Omental fat pad (tissue), 4 donors: ENCODE measurements around the gene DEDD2. TPM values are rescaled to one million over a fixed set of nuclear protein-coding genes. Genes with fewer than 3 reads are reported as not detected.

Experiments
- ATAC-seq: fragments of 150-250 bp; one replicate; pipeline ENCODE4 v1.9.1; 2016; ENCODE audit warnings: mild to moderate bottlenecking, moderate library complexity; ENCODE audit not compliant: low FRiP score
- DNase-seq: peaks from one replicate; pipeline ENCODE4 v3.0.0-alpha.2; 2019; ENCODE audit warnings: low spot score
- total RNA-seq, 4 donors: library from RNA; depleted of rRNA; stranded (reverse); fragments of >200 nt; gene quantifications; one replicate each; pipeline ENCODE4 v1.1.0, GENCODE V29; 2016
- TF ChIP-seq, protein P1 (sequence below), 3 donors: fragments of 450-650 bp; IDR thresholded peaks; one replicate each; pipeline ENCODE4 v1.5.1; 2016 to 2017; ENCODE audit warnings: antibody characterized with exemption in 3 of 3, mild to moderate bottlenecking in 3 of 3, moderate library complexity in 2 of 3

DEDD2 gene
- total RNA-seq, 4 donors from 2014 or later = 22.0 to 59.3 (median 29.9) TPM

DNA sequence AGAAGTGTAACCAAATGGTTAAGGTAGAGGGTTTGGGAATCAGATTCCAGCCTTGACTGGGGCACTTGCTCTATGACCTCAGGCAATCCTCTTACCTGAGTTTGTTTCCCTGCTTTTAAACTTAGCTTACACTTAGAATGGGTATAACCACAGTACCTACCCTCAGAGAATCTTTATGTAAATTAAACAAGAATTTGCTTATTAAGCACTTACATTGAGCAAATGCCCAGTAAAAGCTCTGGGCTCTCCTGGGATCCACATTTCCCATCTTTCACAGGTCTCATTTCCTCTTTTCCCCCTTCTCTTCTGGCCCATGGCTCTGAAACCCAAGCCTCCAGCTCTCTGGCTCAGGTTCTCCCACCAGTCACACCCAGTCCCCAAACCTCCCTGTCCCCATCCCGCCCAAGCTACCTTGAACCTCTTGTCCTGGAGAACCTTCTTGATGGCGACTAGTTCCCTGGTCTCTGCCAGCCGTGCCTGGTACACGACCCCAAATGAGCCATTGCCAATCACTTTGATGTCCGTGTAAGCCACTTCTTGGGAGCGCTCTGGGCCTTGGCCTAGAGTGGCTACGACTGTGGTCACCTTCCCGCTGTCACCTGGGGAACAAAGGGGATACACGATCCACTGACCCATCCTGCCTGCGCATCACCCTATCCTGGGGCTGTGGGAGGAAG is 22.2 kb upstream of the DEDD2 start:
- no peak for DNase-seq
- TF ChIP-seq, protein P1, sequence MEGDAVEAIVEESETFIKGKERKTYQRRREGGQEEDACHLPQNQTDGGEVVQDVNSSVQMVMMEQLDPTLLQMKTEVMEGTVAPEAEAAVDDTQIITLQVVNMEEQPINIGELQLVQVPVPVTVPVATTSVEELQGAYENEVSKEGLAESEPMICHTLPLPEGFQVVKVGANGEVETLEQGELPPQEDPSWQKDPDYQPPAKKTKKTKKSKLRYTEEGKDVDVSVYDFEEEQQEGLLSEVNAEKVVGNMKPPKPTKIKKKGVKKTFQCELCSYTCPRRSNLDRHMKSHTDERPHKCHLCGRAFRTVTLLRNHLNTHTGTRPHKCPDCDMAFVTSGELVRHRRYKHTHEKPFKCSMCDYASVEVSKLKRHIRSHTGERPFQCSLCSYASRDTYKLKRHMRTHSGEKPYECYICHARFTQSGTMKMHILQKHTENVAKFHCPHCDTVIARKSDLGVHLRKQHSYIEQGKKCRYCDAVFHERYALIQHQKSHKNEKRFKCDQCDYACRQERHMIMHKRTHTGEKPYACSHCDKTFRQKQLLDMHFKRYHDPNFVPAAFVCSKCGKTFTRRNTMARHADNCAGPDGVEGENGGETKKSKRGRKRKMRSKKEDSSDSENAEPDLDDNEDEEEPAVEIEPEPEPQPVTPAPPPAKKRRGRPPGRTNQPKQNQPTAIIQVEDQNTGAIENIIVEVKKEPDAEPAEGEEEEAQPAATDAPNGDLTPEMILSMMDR (IDR thresholded peaks at IDR 0.05) = no peak
- ATAC-seq = no peak

DNA sequence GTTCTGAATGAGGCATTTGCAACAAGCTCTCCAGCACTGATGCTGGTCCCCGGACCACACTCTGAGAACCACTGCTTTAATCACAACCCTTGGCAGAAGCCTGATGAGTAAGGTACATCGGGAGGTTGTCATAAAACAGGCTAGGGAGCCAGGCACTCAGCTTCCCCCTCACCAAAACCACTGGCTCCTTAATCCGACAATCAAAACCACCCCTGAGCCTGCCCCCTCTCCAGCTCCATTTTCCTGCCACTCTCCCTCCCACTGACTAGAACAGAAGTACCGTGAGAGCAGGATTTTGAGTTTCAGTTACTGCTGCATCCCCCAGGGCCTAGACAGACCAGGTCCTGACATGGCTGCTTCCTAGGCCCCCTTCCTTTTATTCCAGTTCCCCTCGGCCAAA is 17.7 kb upstream of the DEDD2 start:
- TF ChIP-seq, protein P1 (IDR thresholded peaks at IDR 0.05) = no peak
- no peak for DNase-seq
- no peak for ATAC-seq

DNA sequence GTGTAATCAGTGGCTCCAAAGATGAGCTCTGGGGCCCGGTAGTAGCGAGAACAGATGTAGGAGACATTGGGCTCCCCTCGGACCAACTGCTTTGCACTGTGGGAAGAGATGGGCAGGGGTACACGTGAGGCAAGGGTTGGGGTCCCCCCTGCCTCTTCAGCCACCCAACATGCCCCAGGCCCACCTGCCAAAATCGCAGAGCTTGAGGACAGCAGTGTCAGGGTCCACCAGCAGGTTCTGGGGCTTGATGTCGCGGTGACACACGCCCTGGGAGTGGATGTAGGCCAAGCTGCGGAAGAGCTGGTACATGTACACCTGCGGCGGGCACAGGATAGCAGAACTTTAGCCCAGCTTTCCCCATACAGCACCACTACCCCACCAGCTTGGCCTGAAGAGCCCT is 16.9 kb upstream of the DEDD2 start:
- no peak for ATAC-seq
- TF ChIP-seq, protein P1 (IDR thresholded peaks at IDR 0.05) = no peak
- DNase-seq = no peak

DNA sequence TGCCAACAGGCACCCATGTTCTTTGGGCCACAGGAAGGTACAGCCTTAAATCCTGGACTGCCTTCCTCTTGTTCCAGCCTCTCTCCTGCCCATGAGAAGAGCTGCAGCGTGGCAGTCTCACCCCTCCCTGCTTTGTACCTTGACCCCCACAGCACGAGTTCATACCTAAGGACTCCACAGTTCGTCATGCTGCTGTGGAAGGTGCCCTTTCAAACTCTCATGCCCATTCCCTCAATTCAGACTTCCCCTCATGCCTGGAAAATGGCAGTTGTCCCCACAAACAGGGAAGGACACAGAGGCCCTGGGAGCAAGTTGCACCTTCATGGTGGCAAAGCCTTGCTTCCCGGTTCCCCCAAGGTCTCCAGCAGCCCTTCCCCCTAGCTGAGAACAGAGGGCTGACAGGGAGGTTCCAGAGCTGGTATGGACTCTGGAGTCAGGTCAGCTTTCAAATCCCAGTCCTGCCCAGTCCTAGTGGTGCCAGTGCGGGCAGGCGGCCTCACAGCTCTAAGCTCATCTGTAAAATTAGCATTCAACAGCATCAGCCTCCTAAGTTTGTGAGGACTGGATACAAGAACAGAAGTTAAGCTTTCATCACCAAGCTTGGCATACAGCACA is 16.3 kb upstream of the DEDD2 start:
- TF ChIP-seq, protein P1 (IDR thresholded peaks at IDR 0.05) = no peak
- ATAC-seq = no peak
- DNase-seq = no peak

GRCh38 chr19:42233106-42233505 is 15.6 kb upstream of the DEDD2 start:
- TF ChIP-seq, protein P1 (IDR thresholded peaks at IDR 0.05) = no peak
- no peak for ATAC-seq

GRCh38 chr19:42232435-42232834 is 15.0 kb upstream of the DEDD2 start:
- ATAC-seq (no peak), DNase-seq (no peak)
- TF ChIP-seq, protein P1 (IDR thresholded peaks at IDR 0.05) = no peak

More at GRCh38 chr19:42233106-42233505, 15.6 kb upstream of the DEDD2 start:
- DNase-seq = no peak

- no peak for DNase-seq
- no peak for ATAC-seq
- TF ChIP-seq, protein P1 (IDR thresholded peaks at IDR 0.05) = no peak
Measured at GRCh38 chr19:42230571-42230970, 13.1 kb upstream of the DEDD2 start.
